ENCODE data around the gene MYO1G.

MYO1G gene

GRCh38 chr7:44977959-44978335, 868 bp downstream of the MYO1G start:
- no peak overlapping the region for H3K4me3 ChIP-seq (ENCODE audit: low read length)
- TF ChIP-seq CTCF (conservative IDR thresholded peaks at IDR 0.05; ENCODE audit: low read length): no peak
- no peak for DNase-seq (ENCODE audit: low read depth)

- DNase-seq (ENCODE audit: low read depth): no peak
- no peak overlapping the region for H3K4me3 ChIP-seq (ENCODE audit: low read length)
- no peak for TF ChIP-seq CTCF (conservative IDR thresholded peaks at IDR 0.05; ENCODE audit: low read length)
Measured at GRCh38 chr7:44977304-44977958, 1.4 kb downstream of the MYO1G start.

GRCh38 chr7:44976746-44977196, 2.0 kb downstream of the MYO1G start:
- no peak overlapping the region for H3K4me3 ChIP-seq (ENCODE audit: low read length)
- no peak for DNase-seq (ENCODE audit: low read depth)
- no peak for TF ChIP-seq CTCF (conservative IDR thresholded peaks at IDR 0.05; ENCODE audit: low read length)

- no peak for TF ChIP-seq CTCF (conservative IDR thresholded peaks at IDR 0.05; ENCODE audit: low read length)
- no peak overlapping the region for H3K4me3 ChIP-seq (ENCODE audit: low read length)
- no peak for DNase-seq (ENCODE audit: low read depth)
Measured at GRCh38 chr7:44976040-44976745, 2.6 kb downstream of the MYO1G start.

- TF ChIP-seq CTCF (conservative IDR thresholded peaks at IDR 0.05; ENCODE audit: low read length): no peak
- DNase-seq (ENCODE audit: low read depth): no peak
- H3K4me3 ChIP-seq (ENCODE audit: low read length): no peak overlapping the region
Measured at GRCh38 chr7:44975331-44976039, 3.3 kb downstream of the MYO1G start.

GRCh38 chr7:44974549-44974948, 4.3 kb downstream of the MYO1G start:
- DNase-seq (ENCODE audit: low read depth): no peak
- TF ChIP-seq CTCF (conservative IDR thresholded peaks at IDR 0.05; ENCODE audit: low read length): no peak
- H3K4me3 ChIP-seq (ENCODE audit: low read length): no peak overlapping the region

All from AG10803 (cell line).